ENCODE measurements around the gene TPST2. TPM values are rescaled to one million over a fixed set of nuclear protein-coding genes. Genes with fewer than 3 reads are reported as not detected.

Gene TPST2
- total and polyA plus RNA-seq, 3 donors from 2014 or later: 32.8 to 218 (median 169) TPM

GRCh38 chr22:26570115-26570514 is 19.8 kb downstream of the TPST2 start:
- H3K4me3 ChIP-seq: no peak overlapping the region
- TF ChIP-seq POLR2A (IDR thresholded peaks at IDR 0.05) (no peak), CTCF (IDR thresholded peaks at IDR 0.05) (no peak)
- peaks cover 13% of the 10 kb centered on the region for H3K4me1 ChIP-seq
- H3K36me3 ChIP-seq (ENCODE audit: low read depth, missing control alignments): no peaks in the 10 kb centered on the region
- no peaks in the 10 kb centered on the region for H3K27me3 ChIP-seq
- peak; percentile 85 for DNase-seq
- H3K9me3 ChIP-seq: no peaks in the 10 kb centered on the region
- intact Hi-C loops (cut with DNase I; ENCODE audit: low total_unique reads): no loop called here
- 36 to 47% methylated on average over 8 to 10 of the region's 10 CpGs for WGBS, 2 donors
- no peak overlapping the region for H3K27ac ChIP-seq

- H3K4me1 ChIP-seq: peaks cover 13% of the 10 kb centered on the region
- no peaks in the 10 kb centered on the region for H3K27me3 ChIP-seq
- H3K36me3 ChIP-seq (ENCODE audit: low read depth, missing control alignments): no peaks in the 10 kb centered on the region
- no peak overlapping the region for H3K4me3 ChIP-seq
- TF ChIP-seq CTCF (IDR thresholded peaks at IDR 0.05): no peak
- no peak for TF ChIP-seq POLR2A (IDR thresholded peaks at IDR 0.05)
- H3K27ac ChIP-seq: no peak overlapping the region
- WGBS, 2 donors: 78 to 79% methylated on average over 11 of the region's 11 CpGs
- H3K9me3 ChIP-seq: no peaks in the 10 kb centered on the region
- intact Hi-C loops (cut with DNase I; ENCODE audit: low total_unique reads): no loop called here
- DNase-seq: no peak
Measured at GRCh38 chr22:26568207-26568706, 21.7 kb downstream of the TPST2 start.

- no peaks in the 10 kb centered on the region for H3K27me3 ChIP-seq
- no peaks in the 10 kb centered on the region for H3K9me3 ChIP-seq
- DNase-seq: no peak
- H3K36me3 ChIP-seq (ENCODE audit: low read depth, missing control alignments): no peaks in the 10 kb centered on the region
- intact Hi-C loops (cut with DNase I; ENCODE audit: low total_unique reads): no loop called here
- 61 to 79% methylated on average over 2 of the region's 2 CpGs for WGBS, 2 donors
- H3K27ac ChIP-seq: no peak overlapping the region
- peaks cover 15% of the 10 kb centered on the region for H3K4me1 ChIP-seq
- no peak for TF ChIP-seq CTCF (IDR thresholded peaks at IDR 0.05)
- TF ChIP-seq POLR2A (IDR thresholded peaks at IDR 0.05): no peak
- no peak overlapping the region for H3K4me3 ChIP-seq
Measured at GRCh38 chr22:26567610-26568009, 22.3 kb downstream of the TPST2 start.

- intact Hi-C loops (cut with DNase I; ENCODE audit: low total_unique reads): no loop called here
- H3K36me3 ChIP-seq (ENCODE audit: low read depth, missing control alignments): no peaks in the 10 kb centered on the region
- H3K4me3 ChIP-seq: no peak overlapping the region
- no peak for TF ChIP-seq CTCF (IDR thresholded peaks at IDR 0.05)
- no peak for TF ChIP-seq POLR2A (IDR thresholded peaks at IDR 0.05)
- WGBS, 2 donors: 100% methylated on average over 2 to 3 of the region's 3 CpGs
- DNase-seq: no peak
- peaks cover 19% of the 10 kb centered on the region for H3K4me1 ChIP-seq
- no peak overlapping the region for H3K27ac ChIP-seq
- no peaks in the 10 kb centered on the region for H3K27me3 ChIP-seq
- no peaks in the 10 kb centered on the region for H3K9me3 ChIP-seq
Measured at GRCh38 chr22:26566994-26567393, 22.9 kb downstream of the TPST2 start.

- Histone ChIP-seq H3K4me1 (peaks cover 16% of the 10 kb centered on the region), H3K4me3 (no peak overlapping the region), H3K9me3 (no peaks in the 10 kb centered on the region), H3K27ac (no peak overlapping the region), H3K27me3 (no peaks in the 10 kb centered on the region), H3K36me3 (ENCODE audit: low read depth, missing control alignments) (no peaks in the 10 kb centered on the region)
- intact Hi-C loops (cut with DNase I; ENCODE audit: low total_unique reads): no loop called here
- WGBS, 2 donors: 70 to 71% methylated on average over 8 of the region's 8 CpGs
- TF ChIP-seq CTCF (IDR thresholded peaks at IDR 0.05) (no peak), POLR2A (IDR thresholded peaks at IDR 0.05) (no peak)
- no peak for DNase-seq
Measured at GRCh38 chr22:26565889-26566288, 24.0 kb downstream of the TPST2 start.

Measured in testis (tissue), 3 donors.